G401 (cell line): ENCODE results near the gene TSHR. TPM values are rescaled to one million over a fixed set of nuclear protein-coding genes. Genes with fewer than 3 reads are reported as not detected.

Experiments
- DNase-seq: peaks from one replicate; pipeline ENCODE4 v3.0.0-alpha.2; 2015; ENCODE audit warnings: low spot score
- in situ Hi-C: cut with HindIII; loops from 2 replicates; pipeline ENCODE4 v1.10.0; 2016; ENCODE audit warnings: low sequenced_read_pairs, mixed read lengths
- total RNA-seq: library from RNA; depleted of rRNA; stranded (reverse); fragments of >200 nt; shearing (Covaris generic); gene quantifications from 2 replicates; pipeline ENCODE4 v1.2.3, GENCODE V29; 2014

Gene TSHR
- total RNA-seq, 1 experiment from 2014 or later, result not detected

- DNase-seq, result no peak
These were observed 207.5 kb downstream of the TSHR start for GRCh38 chr14:81162941-81163340.

GRCh38 chr14:81164167-81164774 lies 208.8 kb downstream of the TSHR start:
- peak; percentile 25 for DNase-seq
- in situ Hi-C loops, result no loop called here

More at GRCh38 chr14:81162941-81163340, 207.5 kb downstream of the TSHR start:
- in situ Hi-C loops, result no loop called here

GRCh38 chr14:81165188-81165587 lies 209.8 kb downstream of the TSHR start:
- no peak for DNase-seq
- in situ Hi-C loops, result no loop called here

- no peak for DNase-seq
- in situ Hi-C loops, result no loop called here
These were observed 210.7 kb downstream of the TSHR start for GRCh38 chr14:81166121-81166520.

GRCh38 chr14:81169267-81169666 lies 213.8 kb downstream of the TSHR start:
- in situ Hi-C loops, result no loop called here
- no peak for DNase-seq

- in situ Hi-C loops, result no loop called here
- peak; percentile 79 for DNase-seq
These were observed 214.3 kb downstream of the TSHR start for GRCh38 chr14:81169711-81170103.

- in situ Hi-C loops, result no loop called here
These were observed 214.8 kb downstream of the TSHR start for GRCh38 chr14:81170104-81170828.

GRCh38 chr14:81170829-81171195 lies 215.4 kb downstream of the TSHR start:
- in situ Hi-C loops, result no loop called here
- no peak for DNase-seq

More at GRCh38 chr14:81170104-81170828, 214.8 kb downstream of the TSHR start:
- peak; percentile 95 for DNase-seq

GRCh38 chr14:81172353-81172752 lies 216.9 kb downstream of the TSHR start:
- in situ Hi-C loops, result no loop called here
- no peak for DNase-seq

GRCh38 chr14:81172881-81173280 lies 217.5 kb downstream of the TSHR start:
- in situ Hi-C loops, result no loop called here
- no peak for DNase-seq

- in situ Hi-C loops, result no loop called here
These were observed 220.8 kb downstream of the TSHR start for GRCh38 chr14:81176241-81176640.

GRCh38 chr14:81177225-81177624 lies 221.8 kb downstream of the TSHR start:
- in situ Hi-C loops, result no loop called here
- DNase-seq, result no peak

More at GRCh38 chr14:81176241-81176640, 220.8 kb downstream of the TSHR start:
- DNase-seq, result no peak

- in situ Hi-C loops, result no loop called here
- DNase-seq, result no peak
These were observed 222.6 kb downstream of the TSHR start for GRCh38 chr14:81178063-81178462.

GRCh38 chr14:81179631-81180030 lies 224.2 kb downstream of the TSHR start:
- in situ Hi-C loops, result no loop called here
- DNase-seq, result no peak

GRCh38 chr14:81187832-81188522 lies 232.6 kb downstream of the TSHR start:
- in situ Hi-C loops, result no loop called here
- no peak for DNase-seq

GRCh38 chr14:81192594-81192993 lies 237.2 kb downstream of the TSHR start:
- in situ Hi-C loops, result no loop called here
- DNase-seq, result no peak

GRCh38 chr14:81193924-81194633 lies 238.7 kb downstream of the TSHR start:
- peak; percentile 36 for DNase-seq
- in situ Hi-C loops, result no loop called here
